SK-N-SH treated with all-trans-retinoic acid at 6 μM for 48 hours (cell line): ENCODE measurements around the gene METTL26.

Source experiments
- ARNTL ChIP-seq: fragments of 450-650 bp; formaldehyde crosslinking; IDR thresholded peaks from 2 replicates; pipeline ENCODE4 v1.5.0; 2020; ENCODE audit warnings: low read depth, mild to moderate bottlenecking, moderate library complexity, borderline replicate concordance
- CSDC2 ChIP-seq: fragments of 250-450 bp; sonication (Bioruptor Pico); IDR thresholded peaks from 2 replicates; pipeline ENCODE4 v1.5.0; 2020; ENCODE audit warnings: mild to moderate bottlenecking, moderate library complexity
- ZFP3 ChIP-seq: fragments of 250-450 bp; sonication (Bioruptor Pico); IDR thresholded peaks from 2 replicates; pipeline ENCODE4 v1.5.0; 2020; ENCODE audit warnings: mild to moderate bottlenecking, moderate library complexity
- ZFP30 ChIP-seq: fragments of 450-650 bp; formaldehyde crosslinking; IDR thresholded peaks from 2 replicates; pipeline ENCODE4 v1.5.0; 2022; ENCODE audit warnings: mild to moderate bottlenecking, moderate library complexity
- TF ChIP-seq, protein P1 (sequence below): fragments of 250-450 bp; sonication (Bioruptor Pico); IDR thresholded peaks from 2 replicates; pipeline ENCODE4 v1.5.1; 2020; ENCODE audit warnings: low read depth, mild to moderate bottlenecking, moderate library complexity

DNA sequence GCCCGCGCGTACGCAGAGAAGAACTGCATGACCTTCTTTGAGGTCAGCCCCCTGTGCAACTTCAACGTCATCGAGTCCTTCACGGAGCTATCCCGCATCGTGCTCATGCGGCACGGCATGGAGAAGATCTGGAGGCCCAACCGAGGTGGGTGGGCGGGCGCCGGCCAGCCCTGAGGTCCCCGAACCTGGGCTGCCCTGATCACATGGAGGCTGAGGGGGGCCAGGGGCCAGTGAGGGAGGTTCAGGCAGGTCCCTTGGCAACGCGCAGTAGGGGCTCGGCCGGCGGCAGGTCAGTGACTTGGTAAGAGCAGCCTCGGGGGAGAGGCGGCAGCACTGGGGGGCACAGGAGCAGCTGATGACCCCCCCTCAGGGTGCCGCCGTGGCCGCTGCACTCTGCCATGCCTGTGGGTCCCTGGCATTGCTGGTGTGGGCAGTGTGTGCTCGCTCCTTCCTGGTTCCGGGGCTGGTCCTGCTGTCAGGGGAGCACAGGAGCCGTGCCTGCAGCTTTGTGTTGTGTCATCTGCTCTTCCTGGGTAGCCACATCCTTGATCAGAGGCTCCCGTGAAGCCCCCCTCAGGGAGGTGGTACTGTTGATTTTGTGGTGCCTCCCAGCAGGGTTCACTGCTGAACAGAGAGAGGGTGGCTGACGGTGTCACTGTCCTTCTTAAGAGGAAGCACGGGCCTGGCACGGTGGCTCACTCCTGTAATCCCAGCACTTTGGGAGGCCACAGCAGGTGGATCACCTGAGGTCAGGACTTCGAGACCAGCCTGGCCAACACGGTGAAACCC is 9.9 kb downstream of the METTL26 start:
- TF ChIP-seq CSDC2 (no peak), ZFP30 (CRISPR knock-in tag) (no peak), ARNTL (CRISPR knock-in tag) (no peak), ZFP3 (no peak)
- TF ChIP-seq, protein P1, sequence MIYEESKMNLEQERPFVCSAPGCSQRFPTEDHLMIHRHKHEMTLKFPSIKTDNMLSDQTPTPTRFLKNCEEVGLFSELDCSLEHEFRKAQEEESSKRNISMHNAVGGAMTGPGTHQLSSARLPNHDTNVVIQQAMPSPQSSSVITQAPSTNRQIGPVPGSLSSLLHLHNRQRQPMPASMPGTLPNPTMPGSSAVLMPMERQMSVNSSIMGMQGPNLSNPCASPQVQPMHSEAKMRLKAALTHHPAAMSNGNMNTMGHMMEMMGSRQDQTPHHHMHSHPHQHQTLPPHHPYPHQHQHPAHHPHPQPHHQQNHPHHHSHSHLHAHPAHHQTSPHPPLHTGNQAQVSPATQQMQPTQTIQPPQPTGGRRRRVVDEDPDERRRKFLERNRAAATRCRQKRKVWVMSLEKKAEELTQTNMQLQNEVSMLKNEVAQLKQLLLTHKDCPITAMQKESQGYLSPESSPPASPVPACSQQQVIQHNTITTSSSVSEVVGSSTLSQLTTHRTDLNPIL (CRISPR knock-in tag) = no peak
